Measurements from ENCODE around the gene SLC51B. TPM values are rescaled to one million over a fixed set of nuclear protein-coding genes. Genes with fewer than 3 reads are reported as not detected.
"Not testable (repeated sequence)": the region's sequence is repeated elsewhere in the genome, so short reads cannot be mapped to it uniquely, and the experiment has no call there.

SLC51B gene
- total RNA-seq, 1 donor from 2014 or later: 3.2 TPM

DNA sequence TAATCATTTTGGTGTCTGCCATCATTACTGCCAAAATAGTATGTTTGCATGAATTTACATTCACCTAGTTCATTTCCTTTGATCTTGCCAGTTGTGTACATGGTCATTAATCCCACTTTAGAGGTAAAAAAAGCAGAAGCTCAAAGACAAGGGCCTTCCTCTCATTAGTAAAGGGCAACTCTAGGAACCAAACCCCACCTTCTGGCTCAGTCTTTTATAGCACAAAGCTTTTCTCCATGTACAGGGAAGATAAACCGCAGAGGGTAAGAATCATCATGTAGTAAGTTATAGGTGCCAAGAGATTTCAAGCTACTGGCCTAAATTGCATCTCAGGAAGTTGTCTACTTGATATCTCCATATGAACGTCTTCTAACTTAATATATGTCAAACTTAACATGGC lies 36.2 kb upstream of the SLC51B start:
- H3K4me1 ChIP-seq: no peaks in the 10 kb centered on the region
- H3K9me3 ChIP-seq: no peaks in the 10 kb centered on the region
- ATAC-seq: no peak
- H3K4me3 ChIP-seq: no peak overlapping the region
- no peak overlapping the region for H3K27ac ChIP-seq
- no peaks in the 10 kb centered on the region for H3K27me3 ChIP-seq (ENCODE audit: low read depth)
- intact Hi-C loops (cut with DNase I): no loop called here
- TF ChIP-seq, protein P1, sequence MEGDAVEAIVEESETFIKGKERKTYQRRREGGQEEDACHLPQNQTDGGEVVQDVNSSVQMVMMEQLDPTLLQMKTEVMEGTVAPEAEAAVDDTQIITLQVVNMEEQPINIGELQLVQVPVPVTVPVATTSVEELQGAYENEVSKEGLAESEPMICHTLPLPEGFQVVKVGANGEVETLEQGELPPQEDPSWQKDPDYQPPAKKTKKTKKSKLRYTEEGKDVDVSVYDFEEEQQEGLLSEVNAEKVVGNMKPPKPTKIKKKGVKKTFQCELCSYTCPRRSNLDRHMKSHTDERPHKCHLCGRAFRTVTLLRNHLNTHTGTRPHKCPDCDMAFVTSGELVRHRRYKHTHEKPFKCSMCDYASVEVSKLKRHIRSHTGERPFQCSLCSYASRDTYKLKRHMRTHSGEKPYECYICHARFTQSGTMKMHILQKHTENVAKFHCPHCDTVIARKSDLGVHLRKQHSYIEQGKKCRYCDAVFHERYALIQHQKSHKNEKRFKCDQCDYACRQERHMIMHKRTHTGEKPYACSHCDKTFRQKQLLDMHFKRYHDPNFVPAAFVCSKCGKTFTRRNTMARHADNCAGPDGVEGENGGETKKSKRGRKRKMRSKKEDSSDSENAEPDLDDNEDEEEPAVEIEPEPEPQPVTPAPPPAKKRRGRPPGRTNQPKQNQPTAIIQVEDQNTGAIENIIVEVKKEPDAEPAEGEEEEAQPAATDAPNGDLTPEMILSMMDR (IDR thresholded peaks at IDR 0.05): no peak
- DNase-seq: no peak
- peaks cover 46% of the 10 kb centered on the region for H3K36me3 ChIP-seq

DNA sequence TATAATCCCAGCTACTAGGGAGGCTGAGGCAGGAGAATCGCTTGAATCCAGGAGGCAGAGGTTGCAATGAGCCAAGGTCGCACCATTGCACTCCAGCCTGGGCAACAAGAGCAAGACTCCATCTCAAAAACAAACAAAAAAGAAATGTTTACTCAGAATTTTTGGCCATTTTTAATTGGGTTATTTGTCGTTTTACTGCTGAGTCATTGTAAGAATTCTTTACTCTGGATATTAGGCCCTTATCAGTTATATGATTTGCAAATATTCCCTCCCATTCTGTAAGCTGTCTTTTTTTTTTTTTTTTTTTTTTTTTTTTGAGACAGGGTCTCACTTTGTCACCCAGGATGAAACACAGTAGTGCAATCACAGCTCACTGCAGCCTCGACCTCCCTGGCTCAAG lies 34.0 kb upstream of the SLC51B start:
- intact Hi-C loops (cut with DNase I); H3K4me1 ChIP-seq; H3K27me3 ChIP-seq (ENCODE audit: low read depth); ATAC-seq; H3K4me3 ChIP-seq; DNase-seq; H3K9me3 ChIP-seq; H3K27ac ChIP-seq: not testable (repeated sequence)
- H3K36me3 ChIP-seq: peaks cover 43% of the 10 kb centered on the region

DNA sequence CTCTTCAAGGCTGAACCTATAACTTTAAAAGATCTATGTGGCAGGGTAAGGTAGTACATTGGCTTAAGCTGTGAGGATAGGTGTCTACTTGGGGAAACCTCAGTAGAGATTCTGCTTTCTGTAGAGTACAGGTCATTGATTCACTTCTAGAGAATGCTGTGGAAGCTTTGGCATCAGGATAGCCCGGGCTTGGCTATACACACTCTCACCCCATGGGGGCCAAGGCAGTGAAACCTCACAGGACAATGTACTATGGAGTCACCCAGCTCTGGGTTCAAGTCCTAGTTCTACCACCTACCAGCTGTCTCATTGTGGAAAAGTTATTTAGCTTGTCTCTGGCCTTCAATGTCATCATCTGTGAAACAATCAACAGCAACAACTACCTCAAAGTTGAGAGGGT lies 24.8 kb upstream of the SLC51B start:
- H3K4me1 ChIP-seq: no peaks in the 10 kb centered on the region
- peaks cover 84% of the 10 kb centered on the region for H3K36me3 ChIP-seq
- intact Hi-C loops (cut with DNase I): no loop called here
- TF ChIP-seq, protein P1 (IDR thresholded peaks at IDR 0.05): no peak
- H3K27me3 ChIP-seq (ENCODE audit: low read depth): no peaks in the 10 kb centered on the region
- H3K4me3 ChIP-seq: no peak overlapping the region
- no peak overlapping the region for H3K27ac ChIP-seq
- no peaks in the 10 kb centered on the region for H3K9me3 ChIP-seq
- DNase-seq (no peak), ATAC-seq (no peak)

DNA sequence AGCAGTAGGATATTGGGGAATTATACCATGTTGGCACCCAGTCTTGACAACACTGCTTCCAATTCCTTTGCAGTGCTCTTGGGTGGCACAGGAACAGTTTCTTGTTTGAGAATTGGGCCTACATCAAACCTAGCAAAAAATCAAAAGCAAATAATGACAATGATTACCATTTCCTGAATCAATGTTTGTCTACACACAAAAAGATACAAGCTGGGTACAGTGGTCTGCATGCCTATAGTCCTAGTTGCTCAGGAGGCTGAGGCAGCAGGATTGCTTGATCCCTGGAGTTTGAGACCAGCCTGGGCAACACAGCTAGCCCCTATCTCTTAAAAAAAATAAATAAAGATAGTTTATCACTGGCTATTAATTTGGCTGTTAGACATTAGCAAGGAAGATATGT lies 23.7 kb upstream of the SLC51B start:
- no peak for ATAC-seq
- no peak overlapping the region for H3K27ac ChIP-seq
- H3K36me3 ChIP-seq: peaks cover 84% of the 10 kb centered on the region
- TF ChIP-seq, protein P1 (IDR thresholded peaks at IDR 0.05): no peak
- H3K4me1 ChIP-seq: no peaks in the 10 kb centered on the region
- H3K9me3 ChIP-seq: no peaks in the 10 kb centered on the region
- intact Hi-C loops (cut with DNase I): no loop called here
- H3K27me3 ChIP-seq (ENCODE audit: low read depth): no peaks in the 10 kb centered on the region
- no peak overlapping the region for H3K4me3 ChIP-seq
- DNase-seq: no peak

DNA sequence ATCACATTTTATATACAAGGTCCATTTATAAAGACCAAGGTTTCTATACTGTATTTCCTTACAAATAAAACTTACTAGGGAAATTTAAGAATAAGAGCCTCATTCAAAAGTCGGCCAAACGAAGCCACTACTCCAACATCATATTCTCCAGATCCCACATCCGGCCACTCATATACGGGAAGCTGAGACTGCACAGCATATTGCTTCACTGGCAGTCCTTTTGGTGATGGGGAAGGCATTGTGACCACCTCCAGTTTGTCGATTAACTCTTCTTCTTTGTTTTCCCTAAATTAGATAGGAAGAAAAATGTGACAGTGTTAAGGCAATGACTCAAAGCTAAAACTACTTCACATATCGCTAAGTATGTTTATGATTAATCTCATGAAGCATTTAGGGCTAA lies 18.4 kb upstream of the SLC51B start:
- DNase-seq (no peak), ATAC-seq (no peak)
- H3K9me3 ChIP-seq: no peaks in the 10 kb centered on the region
- peaks cover 19% of the 10 kb centered on the region for H3K4me1 ChIP-seq
- TF ChIP-seq, protein P1 (IDR thresholded peaks at IDR 0.05): no peak
- intact Hi-C loops (cut with DNase I): no loop called here
- peaks cover 36% of the 10 kb centered on the region for H3K36me3 ChIP-seq
- no peak overlapping the region for H3K27ac ChIP-seq
- H3K27me3 ChIP-seq (ENCODE audit: low read depth): no peaks in the 10 kb centered on the region
- H3K4me3 ChIP-seq: no peak overlapping the region

DNA sequence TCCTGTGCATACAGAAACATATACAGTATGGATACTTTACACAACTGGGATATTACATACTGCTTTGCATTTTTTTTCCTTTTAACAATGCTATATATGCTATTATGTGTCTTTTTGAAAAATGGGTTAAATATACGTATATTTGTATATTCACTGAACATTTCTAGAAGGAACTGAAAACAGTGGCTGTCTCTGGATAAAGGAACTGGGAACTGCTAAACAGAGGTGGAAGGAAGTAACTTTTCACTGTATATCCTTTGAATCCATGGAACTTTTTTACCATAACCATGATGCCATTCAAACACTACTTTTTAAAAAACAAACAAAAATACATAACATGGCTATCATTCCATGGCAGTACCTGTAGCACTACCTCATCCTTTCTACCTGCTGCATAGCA lies 17.6 kb upstream of the SLC51B start:
- intact Hi-C loops (cut with DNase I): no loop called here
- TF ChIP-seq, protein P1 (IDR thresholded peaks at IDR 0.05): no peak
- Histone ChIP-seq H3K9me3 (no peaks in the 10 kb centered on the region), H3K4me3 (peak overlapping the region; percentile 92), H3K36me3 (peaks cover 30% of the 10 kb centered on the region), H3K27ac (no peak overlapping the region), H3K27me3 (ENCODE audit: low read depth) (no peaks in the 10 kb centered on the region), H3K4me1 (peaks cover 19% of the 10 kb centered on the region)
- ATAC-seq (no peak), DNase-seq (no peak)
